NCI-H1092 (cell line): Measurements from ENCODE around the gene TMEFF1.

Experiments
- DNase-seq: peaks from one replicate; lab custom pipeline; 2025; lab: John Stamatoyannopoulos, UW

TMEFF1 gene

DNA sequence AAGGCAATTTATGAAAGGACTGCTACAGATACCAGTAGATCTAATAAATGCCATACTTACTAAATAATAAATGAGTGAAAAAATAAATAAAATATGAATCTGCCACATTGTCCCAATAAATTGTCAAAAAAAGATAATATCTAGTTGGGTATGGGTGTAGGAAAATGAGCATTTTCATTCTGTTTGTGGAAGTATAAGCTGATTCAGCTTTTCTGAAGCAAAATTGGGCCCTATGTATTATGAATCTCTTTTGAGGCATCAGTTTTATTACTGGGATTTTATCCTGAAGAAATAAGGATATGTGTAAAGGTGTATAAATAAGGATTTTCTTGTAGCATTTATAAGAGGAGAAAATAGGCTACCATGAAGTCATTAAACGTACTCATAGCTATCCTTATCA, 151.0 kb downstream of the TMEFF1 start:
- no peak for DNase-seq

DNA sequence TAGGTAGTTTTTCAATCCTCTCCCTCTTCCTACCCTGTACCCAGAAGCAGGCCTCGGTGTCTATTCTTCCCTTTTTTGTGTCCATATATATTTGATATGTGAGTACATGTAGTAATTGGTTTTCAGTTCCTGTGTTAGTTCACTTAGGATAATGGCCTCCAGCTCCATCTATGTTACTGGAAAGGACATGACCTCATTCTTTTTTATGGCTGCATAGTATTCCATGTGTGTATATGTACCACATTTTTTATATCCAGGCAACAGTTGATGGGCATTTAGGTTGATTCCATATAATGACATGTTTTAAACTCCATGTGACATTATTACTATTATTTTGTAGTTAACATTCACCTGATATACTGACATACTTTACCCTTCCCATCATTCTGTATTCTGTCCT, 154.0 kb downstream of the TMEFF1 start:
- no peak for DNase-seq
